H1 (cell line): ENCODE results near the gene CKB. TPM values are rescaled to one million over a fixed set of nuclear protein-coding genes. Genes with fewer than 3 reads are reported as not detected.

Experiments used
- CTCF ChIA-PET: fragments of 300-600 bp; sonication (Branson Sonifier 250); formaldehyde crosslinking; loops from one replicate; lab custom pipeline; 2021; ENCODE audit not compliant: partially characterized antibody; lab: Charles Lee
- POLR2A ChIA-PET: fragments of 300-600 bp; sonication (Branson Sonifier 250); formaldehyde crosslinking; loops from one replicate; lab custom pipeline; 2021; ENCODE audit warnings: inconsistent platforms; ENCODE audit not compliant: partially characterized antibody; lab: Charles Lee
- DNase-seq, 2 experiments: peaks; one replicate each; pipeline versions ENCODE4 v3.0.0 to v3.0.0-alpha.2; 2010 to 2022; ENCODE audit warnings: low spot score in 2 of 2, low read depth in 1 of 2, mixed read lengths in 1 of 2
- FAIRE-seq: peaks from 2 replicates; lab custom pipeline; 2011; peaks lifted over from hg19 to GRCh38; lab: Jason Lieb, UNC
- H2AFZ ChIP-seq: 2 replicates; pipeline ENCODE4 v1.8.1; 2012; ENCODE audit warnings: low read length, inconsistent platforms
- H2AK5ac ChIP-seq: 2 replicates; pipeline ENCODE4 v1.6.1; 2013; ENCODE audit warnings: low read depth, low read length
- H2BK120ac ChIP-seq: replicated peaks from 2 replicates; pipeline ENCODE3; 2013; ENCODE audit warnings: low read depth, low read length, inconsistent platforms
- H2BK12ac ChIP-seq: 2 replicates; pipeline ENCODE4 v1.6.1; 2013; ENCODE audit warnings: low read depth, low read length
- H2BK15ac ChIP-seq: 2 replicates; pipeline ENCODE4 v1.6.1; 2013; ENCODE audit warnings: low read length
- H2BK20ac ChIP-seq: 2 replicates; pipeline ENCODE4 v1.6.1; 2013; ENCODE audit warnings: low read length
- H2BK5ac ChIP-seq: 2 replicates; pipeline ENCODE4 v1.6.1; 2013; ENCODE audit warnings: low read depth, low read length
- H3K14ac ChIP-seq: 2 replicates; pipeline ENCODE4 v1.6.1; 2013; ENCODE audit warnings: inconsistent platforms; ENCODE audit not compliant: insufficient read length
- H3K18ac ChIP-seq: 2 replicates; pipeline ENCODE4 v1.6.1; 2013; ENCODE audit warnings: low read length; ENCODE audit errors: extremely low read depth
- H3K23ac ChIP-seq: 2 replicates; pipeline ENCODE4 v1.6.1; 2013; ENCODE audit warnings: inconsistent platforms; ENCODE audit not compliant: insufficient read length
- H3K23me2 ChIP-seq: 2 replicates; pipeline ENCODE4 v1.6.1; 2013; ENCODE audit warnings: low read depth, low read length
- H3K27ac ChIP-seq: 2 replicates; pipeline ENCODE4 v1.6.1; 2011; ENCODE audit warnings: low read depth, low read length, inconsistent platforms
- H3K27me3 ChIP-seq, 4 experiments: replicated peaks in 1 of 4; 1 replicate in 1 of 4; 2 replicates in 3 of 4; pipeline versions ENCODE4 v1.6.1 to v1.8.1; 2011 to 2013; ENCODE audit warnings: low read length in 3 of 4, mild to moderate bottlenecking in 3 of 4, inconsistent platforms in 2 of 4, mixed read lengths in 2 of 4, moderate library complexity in 1 of 4; ENCODE audit not compliant: control insufficient read depth in 3 of 4, insufficient read depth in 3 of 4; ENCODE audit errors: extremely low read depth in 1 of 4
- H3K36me3 ChIP-seq, 4 experiments: 2 replicates each; pipeline versions ENCODE4 v1.6.1 to v1.8.1; 2011 to 2013; ENCODE audit warnings: mild to moderate bottlenecking in 4 of 4, low read length in 3 of 4, moderate library complexity in 2 of 4, control low read depth in 1 of 4, inconsistent platforms in 1 of 4; ENCODE audit not compliant: insufficient read depth in 4 of 4, control insufficient read depth in 2 of 4
- H3K4ac ChIP-seq: replicated peaks from 2 replicates; pipeline ENCODE3; 2013; ENCODE audit warnings: low read length, low read depth, mixed read lengths, inconsistent platforms; ENCODE audit not compliant: insufficient read length
- H3K4me1 ChIP-seq, 4 experiments: replicated peaks in 1 of 4; 1 replicate in 1 of 4; 2 replicates in 3 of 4; pipeline versions ENCODE4 v1.6.1 to v1.8.1; 2011 to 2013; ENCODE audit warnings: low read length in 3 of 4, inconsistent platforms in 2 of 4, mixed read lengths in 1 of 4; ENCODE audit not compliant: insufficient read depth in 4 of 4, control insufficient read depth in 3 of 4
- H3K4me2 ChIP-seq, 2 experiments: 2 replicates each; pipeline versions ENCODE4 v1.6.1 to v1.8.1; 2011 to 2013; ENCODE audit warnings: low read depth in 2 of 2, low read length in 2 of 2, control low read depth in 1 of 2, inconsistent platforms in 1 of 2, mild to moderate bottlenecking in 1 of 2; ENCODE audit not compliant: insufficient read depth in 1 of 2
- H3K4me3 ChIP-seq, 4 experiments: fragments of 200-600, 300-600 bp in 1 of 4; sonication (generic), shearing (Covaris generic), sonication (Bioruptor Twin) in 1 of 4; 2 replicates each; pipeline versions ENCODE4 v1.5.1 to v1.8.1; 2011 to 2016; ENCODE audit warnings: low read length in 4 of 4, low read depth in 3 of 4, control low read depth in 2 of 4, inconsistent platforms in 2 of 4, mild to moderate bottlenecking in 2 of 4, mixed read lengths in 1 of 4, moderate library complexity in 1 of 4; ENCODE audit not compliant: insufficient read depth in 2 of 4; ENCODE audit errors: extremely low read depth in 1 of 4
- H3K56ac ChIP-seq: replicated peaks from 2 replicates; pipeline ENCODE3; 2013; ENCODE audit warnings: low read depth, mild to moderate bottlenecking, mixed read lengths, low read length, inconsistent platforms; ENCODE audit not compliant: insufficient read length
- H3K79me1 ChIP-seq: 2 replicates; pipeline ENCODE4 v1.6.1; 2013; ENCODE audit warnings: low read depth, low read length, control low read depth
- H3K79me2 ChIP-seq, 2 experiments: 2 replicates each; pipeline versions ENCODE4 v1.6.1 to v1.8.1; 2012 to 2013; ENCODE audit warnings: low read length in 2 of 2, mild to moderate bottlenecking in 2 of 2, inconsistent platforms in 1 of 2; ENCODE audit not compliant: insufficient read depth in 2 of 2, control insufficient read depth in 1 of 2
- H3K9ac ChIP-seq, 4 experiments: replicated peaks in 1 of 4; 1 replicate in 1 of 4; 2 replicates in 3 of 4; pipeline versions ENCODE4 v1.6.1 to v1.8.1; 2011 to 2013; ENCODE audit warnings: low read depth in 3 of 4, low read length in 3 of 4, control low read depth in 2 of 4, mild to moderate bottlenecking in 2 of 4, moderate library complexity in 2 of 4, inconsistent platforms in 1 of 4; ENCODE audit errors: extremely low read depth in 1 of 4
- H3K9me3 ChIP-seq, 2 experiments: 2 replicates each; pipeline versions ENCODE4 v1.6.1 to v1.8.1; 2012 to 2013; ENCODE audit warnings: mild to moderate bottlenecking in 2 of 2, moderate library complexity in 2 of 2, control low read depth in 1 of 2, inconsistent platforms in 1 of 2, low read depth in 1 of 2, low read length in 1 of 2, mixed read lengths in 1 of 2; ENCODE audit not compliant: insufficient read depth in 2 of 2
- H4K20me1 ChIP-seq, 2 experiments: replicated peaks in 1 of 2; 2 replicates each; pipeline versions ENCODE3 to v1.8.1; 2011 to 2013; ENCODE audit warnings: inconsistent platforms in 2 of 2, low read length in 2 of 2, mild to moderate bottlenecking in 1 of 2; ENCODE audit not compliant: insufficient read depth in 2 of 2, control insufficient read depth in 1 of 2
- H4K5ac ChIP-seq: 2 replicates; pipeline ENCODE4 v1.6.1; 2013; ENCODE audit warnings: low read length, low read depth, mixed read lengths, inconsistent platforms; ENCODE audit not compliant: insufficient read length
- H4K8ac ChIP-seq: 2 replicates; pipeline ENCODE4 v1.8.0; 2013; ENCODE audit warnings: mild to moderate bottlenecking, moderate library complexity, low read length, inconsistent platforms; ENCODE audit not compliant: insufficient read depth; ENCODE audit errors: extremely low read depth
- H4K91ac ChIP-seq: replicated peaks from 2 replicates; pipeline ENCODE3; 2013; ENCODE audit warnings: low read length, mixed read lengths, inconsistent platforms; ENCODE audit not compliant: insufficient read length
- CEBPB ChIP-seq: IDR thresholded peaks from 2 replicates; pipeline ENCODE4 v1.6.1; 2012; ENCODE audit warnings: low read depth, low read length
- CHD2 ChIP-seq: IDR thresholded peaks from 2 replicates; pipeline ENCODE4 v1.6.1; 2012; ENCODE audit warnings: low read length, improper control_type of control experiment
- KDM1A ChIP-seq: fragments of 200-600, 300-600 bp; sonication (generic); IDR thresholded peaks from 2 replicates; pipeline ENCODE4 v1.7.1; 2016; ENCODE audit warnings: mild to moderate bottlenecking, low read length, borderline replicate concordance
- KDM5A ChIP-seq: fragments of 200-600 bp; IDR thresholded peaks from 2 replicates; pipeline ENCODE4 v1.7.1; 2012; ENCODE audit warnings: mild to moderate bottlenecking, low read length, inconsistent platforms, mixed read lengths
- MAFK ChIP-seq: IDR thresholded peaks from 2 replicates; pipeline ENCODE4 v1.6.1; 2012; ENCODE audit warnings: low read depth, mild to moderate bottlenecking, improper control_type of control experiment, low read length
- RAD21 ChIP-seq, 2 experiments: IDR thresholded peaks in 1 of 2; conservative IDR thresholded peaks in 1 of 2; 2 replicates each; pipeline ENCODE4 v1.6.1; 2011; ENCODE audit warnings: low read depth in 2 of 2, low read length in 2 of 2, improper control_type of control experiment in 1 of 2, inconsistent platforms in 1 of 2, mild to moderate bottlenecking in 1 of 2, moderate library complexity in 1 of 2
- RFX5 ChIP-seq: IDR thresholded peaks from 2 replicates; pipeline ENCODE4 v1.6.1; 2011; ENCODE audit warnings: low read depth, low read length, improper control_type of control experiment, borderline replicate concordance
- RXRA ChIP-seq: IDR thresholded peaks from 2 replicates; pipeline ENCODE4 v1.6.1; 2011; ENCODE audit warnings: low read depth, mild to moderate bottlenecking, low read length, moderate library complexity; ENCODE audit not compliant: insufficient read depth
- WGBS, 2 experiments: shearing (Covaris generic) in 1 of 2; methylation state at CpG; one replicate each; pipeline versions ENCODE4 v1.1.6 to v1.1.7; 2013 to 2015; ENCODE audit warnings: low lambda C conversion rate in 2 of 2, mixed read lengths in 2 of 2, inconsistent platforms in 1 of 2, low coverage in 1 of 2, missing lambda C conversion rate in 1 of 2; ENCODE audit not compliant: insufficient replicate concordance in 2 of 2, insufficient coverage in 1 of 2, insufficient read length in 1 of 2; ENCODE audit errors: extremely low coverage in 1 of 2, missing lambda C conversion rate in 1 of 2; 5-methylcytosine and 5-hydroxymethylcytosine counted together
- polyA plus RNA-seq, 7 experiments: library from polyadenylated mRNA; depleted of rRNA in 3 of 7; stranded (reverse) in 5 of 7; unstranded in 2 of 7; fragments of >200 nt in 5 of 7; fragments of 200-250 nt in 2 of 7; gene quantifications; 1 replicate in 5 of 7; 2 replicates in 1 of 7; 4 replicates in 1 of 7; pipeline versions ENCODE4 v1.2.1 to v1.2.3, GENCODE V29; 2011 to 2013; ENCODE audit warnings: missing spikeins in 2 of 7, mixed read lengths in 2 of 7
- total RNA-seq: library from RNA; stranded (reverse); fragmentation: NEBNext Ultra II Directional; extraction: Animal tissue kit (Norgen Biotek cat#: 25700); gene quantifications from 2 replicates; pipeline ENCODE4 v1.2.1, GENCODE V29; 2021

CKB gene
- total and polyA plus RNA-seq, 2 of the 8 experiments (the other 6 are each of a cell fraction or from before 2014, with no cell fraction given), result 538 to 950 TPM

- Histone ChIP-seq H3K27ac (no peak overlapping the region), H2AFZ (no peak overlapping the region), H3K27me3 (no peaks in the 10 kb centered on the region), H3K4me1 (peaks cover 0 to 3% (median 1%) of the 10 kb centered on the region in 4 experiments; a peak in 4 of 7 replicates), H4K8ac (no peak overlapping the region), H3K14ac (no peak overlapping the region), H4K20me1 (peaks cover 0 to 4% of the 10 kb centered on the region in 2 experiments), H3K79me1 (no peaks in the 10 kb centered on the region), H3K4ac (no peak overlapping the region), H2BK15ac (no peak overlapping the region), H2BK12ac (no peak overlapping the region; the same call in 1 of the 2 replicates), H2BK20ac (no peak overlapping the region), H3K79me2 (no peaks in the 10 kb centered on the region), H3K56ac (no peak overlapping the region), H2BK5ac (peak overlapping the region; percentile 66), H3K36me3 (no peaks in the 10 kb centered on the region), H3K23me2 (no peaks in the 10 kb centered on the region), H2AK5ac (peak overlapping the region; percentile 90; the same call in 1 of the 2 replicates), H3K4me3 (no peak overlapping the region), H4K5ac (no peak overlapping the region), H3K9ac (no peak overlapping the region), H3K23ac (no peak overlapping the region), H3K9me3 (no peaks in the 10 kb centered on the region), H3K4me2 (no peak overlapping the region), H2BK120ac (no peak overlapping the region), H3K18ac (no peak overlapping the region), H4K91ac (no peak overlapping the region)
- TF ChIP-seq RFX5 (no peak), MAFK (no peak), CEBPB (no peak), CHD2 (no peak), RXRA (no peak), RAD21 (IDR thresholded peaks at IDR 0.05 in 1 of 2, conservative IDR thresholded peaks at IDR 0.05 in 1 of 2; ENCODE audit: low read depth in 2 of 2, low read length in 2 of 2) (no peak), KDM5A (no peak), KDM1A (no peak)
- ChIA-PET POLR2A (interaction anchor here (0.6 to 29.8 kb wide), 7 partner anchors 9 to 212 kb away, joined by 3 to 844 read pairs (median 5); partner anchors contain the start of genes BAG5, CKB and COA8), CTCF (interaction anchor here (0.6 to 28.8 kb wide), 6 partner anchors 10 to 608 kb away, joined by 3 to 921 read pairs (median 7); partner anchors contain the start of genes BAG5, CKB and TRMT61A)
- no peak for FAIRE-seq
- DNase-seq, result no peak
- WGBS, 2 experiments, result 85% methylated on average over 17 of the region's 17 CpGs; no CpG with 5 or more reads in 1 of the 2 experiments
These were observed 28.7 kb upstream of the CKB start for GRCh38 chr14:103551338-103551762.
